ENCODE data around the gene ZCCHC24.

The ZCCHC24 gene

DNA sequence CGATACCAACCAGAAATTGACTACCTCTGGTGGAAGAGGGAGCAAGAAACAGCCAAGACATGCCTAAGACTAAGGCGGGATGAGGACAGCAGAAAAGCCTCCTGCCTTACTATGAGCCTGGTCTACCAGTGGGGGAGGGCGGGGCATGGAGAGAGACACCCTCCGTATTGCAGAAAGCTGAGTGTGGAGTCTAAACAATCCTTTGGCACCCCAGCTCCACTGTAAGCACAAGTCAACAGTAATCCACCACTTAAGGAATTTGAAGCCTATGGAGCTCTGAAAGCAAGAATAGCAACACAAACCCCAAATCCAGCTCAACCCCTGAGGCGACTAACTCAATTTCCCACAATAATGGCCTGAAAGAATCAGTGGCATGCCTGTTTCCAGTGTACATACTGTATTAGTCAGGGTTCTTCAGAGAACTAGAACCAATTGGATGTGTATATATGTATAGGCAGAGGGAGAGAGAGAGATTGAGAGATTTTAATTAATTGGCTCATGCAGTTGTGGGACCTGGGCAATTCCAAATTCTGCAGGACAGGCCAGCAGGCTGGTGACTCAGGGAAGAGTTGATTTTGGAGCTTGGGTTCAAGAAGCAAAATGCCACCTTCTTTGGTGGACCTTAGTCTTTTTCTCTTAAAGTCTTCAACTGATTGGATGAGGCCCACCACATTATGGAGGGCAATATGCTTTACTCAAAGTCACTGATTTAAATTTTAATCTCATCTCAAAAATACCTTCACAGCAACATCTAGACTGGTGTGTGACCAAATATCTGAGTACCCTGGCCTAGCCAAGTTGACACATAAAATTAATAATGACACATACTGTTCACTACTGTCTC lies 84.7 kb downstream of the ZCCHC24 start:
- TF ChIP-seq CTCF (IDR thresholded peaks at IDR 0.05; ENCODE audit: low read depth, low read length, missing control alignments), result no peak
- DNase-seq (ENCODE audit: low read depth), result no peak
- H3K4me3 ChIP-seq (ENCODE audit: low read depth, low read length), result no peak overlapping the region

DNA sequence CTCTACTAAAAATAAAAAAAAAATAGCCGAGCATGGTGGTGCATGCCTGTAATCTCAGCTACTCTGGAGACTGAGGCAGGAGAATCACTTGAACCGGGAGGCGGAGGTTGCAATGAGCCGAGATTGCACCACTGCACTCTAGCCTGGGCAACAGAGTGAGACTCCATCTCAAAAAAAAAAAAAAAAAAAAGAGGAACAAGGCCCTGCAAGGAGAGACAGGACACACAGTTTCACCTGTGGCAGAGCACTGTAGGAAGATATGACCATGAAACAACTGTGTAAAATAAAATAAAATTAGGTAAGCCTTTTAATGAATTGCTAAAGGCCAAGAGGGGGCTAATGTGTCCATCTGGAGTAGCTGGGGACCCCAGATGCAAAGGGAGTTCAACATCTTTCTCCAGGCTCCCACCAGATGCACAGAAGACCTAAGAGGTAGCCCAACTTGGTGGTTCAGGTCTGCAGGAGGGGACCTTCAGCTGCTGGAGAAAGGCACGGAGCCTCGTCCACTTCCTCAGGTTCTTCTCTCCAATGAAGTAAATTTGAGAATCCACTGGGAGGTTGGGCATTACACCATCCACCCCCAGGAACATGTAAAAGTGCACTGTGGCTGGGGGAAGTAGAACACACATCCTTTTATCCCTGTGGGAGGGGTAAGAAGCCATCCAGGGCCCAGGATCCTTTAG lies 85.5 kb downstream of the ZCCHC24 start:
- no peak for TF ChIP-seq CTCF (IDR thresholded peaks at IDR 0.05; ENCODE audit: low read depth, low read length, missing control alignments)
- no peak for DNase-seq (ENCODE audit: low read depth)
- no peak overlapping the region for H3K4me3 ChIP-seq (ENCODE audit: low read depth, low read length)

DNA sequence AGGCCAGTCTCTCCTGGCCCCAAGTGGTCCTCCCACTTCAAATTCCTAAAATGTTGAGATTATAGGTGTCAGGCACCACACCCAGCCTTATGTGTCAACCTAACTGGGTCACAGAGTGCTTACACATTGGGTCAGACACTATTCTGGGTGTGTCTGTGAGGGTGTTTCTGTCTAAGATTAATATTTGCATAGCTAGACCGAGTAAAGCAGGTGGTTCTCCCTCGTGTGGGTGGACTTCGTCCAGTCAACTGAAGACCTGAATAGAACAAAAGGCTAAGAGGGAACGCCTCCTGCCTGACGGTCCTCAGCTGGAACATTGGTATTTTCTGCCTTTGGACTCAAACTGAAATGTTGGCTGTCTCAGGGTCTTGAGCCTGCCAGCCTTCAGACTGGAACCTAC lies 86.6 kb downstream of the ZCCHC24 start:
- no peak for TF ChIP-seq CTCF (IDR thresholded peaks at IDR 0.05; ENCODE audit: low read depth, low read length, missing control alignments)
- DNase-seq (ENCODE audit: low read depth), result no peak
- H3K4me3 ChIP-seq (ENCODE audit: low read depth, low read length), result no peak overlapping the region

DNA sequence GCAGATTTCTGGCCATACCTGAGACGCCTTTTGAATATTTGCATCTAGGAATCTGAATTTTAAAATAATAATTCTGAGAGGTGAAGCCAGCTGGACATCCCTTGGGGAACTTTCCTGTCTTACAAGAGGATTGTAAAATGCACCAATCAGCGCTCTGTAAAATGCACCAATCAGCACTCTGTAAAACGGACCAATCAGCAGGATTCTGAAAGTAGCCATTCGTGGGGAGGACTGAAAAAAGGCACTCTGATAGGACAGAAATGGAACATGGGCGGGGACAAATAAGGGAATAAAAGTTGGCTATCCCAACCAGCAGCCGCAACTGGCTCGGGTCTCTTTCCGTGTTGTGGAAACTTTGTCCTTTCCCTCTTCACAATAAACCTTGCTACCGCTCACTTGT lies 88.2 kb downstream of the ZCCHC24 start:
- TF ChIP-seq CTCF (IDR thresholded peaks at IDR 0.05; ENCODE audit: low read depth, low read length, missing control alignments), result no peak
- H3K4me3 ChIP-seq (ENCODE audit: low read depth, low read length), result no peak overlapping the region
- DNase-seq (ENCODE audit: low read depth), result no peak

GRCh38 chr10:79356104-79356503 lies 89.3 kb downstream of the ZCCHC24 start:
- DNase-seq (ENCODE audit: low read depth), result no peak
- no peak for TF ChIP-seq CTCF (IDR thresholded peaks at IDR 0.05; ENCODE audit: low read depth, low read length, missing control alignments)
- H3K4me3 ChIP-seq (ENCODE audit: low read depth, low read length), result no peak overlapping the region

- TF ChIP-seq CTCF (IDR thresholded peaks at IDR 0.05; ENCODE audit: low read depth, low read length, missing control alignments), result no peak
- no peak for DNase-seq (ENCODE audit: low read depth)
- no peak overlapping the region for H3K4me3 ChIP-seq (ENCODE audit: low read depth, low read length)
These were observed 89.9 kb downstream of the ZCCHC24 start for GRCh38 chr10:79355420-79356017.
